Ovary (tissue), 3 donors: ENCODE measurements around the gene BSN.
"Not testable (repeated sequence)": the region's sequence is repeated elsewhere in the genome, so short reads cannot be mapped to it uniquely, and the experiment has no call there.

ENCODE experiments used
- POLR2A ChIP-seq: fragments of 450-650 bp; IDR thresholded peaks from one replicate; pipeline ENCODE4 v1.6.1; 2017; ENCODE audit warnings: antibody characterized with exemption, mild to moderate bottlenecking, moderate library complexity
- TF ChIP-seq, protein P1 (sequence below), 3 donors: fragments of 450-650 bp in 2 of 3; fragments of 200-600 bp in 1 of 3; IDR thresholded peaks; one replicate each; pipeline versions ENCODE4 v1.5.1 to v1.8.0; 2016 to 2022; ENCODE audit warnings: antibody characterized with exemption in 3 of 3, mild to moderate bottlenecking in 1 of 3
- donor health status: DM: no; HTN: no; CAD: no.

DNA sequence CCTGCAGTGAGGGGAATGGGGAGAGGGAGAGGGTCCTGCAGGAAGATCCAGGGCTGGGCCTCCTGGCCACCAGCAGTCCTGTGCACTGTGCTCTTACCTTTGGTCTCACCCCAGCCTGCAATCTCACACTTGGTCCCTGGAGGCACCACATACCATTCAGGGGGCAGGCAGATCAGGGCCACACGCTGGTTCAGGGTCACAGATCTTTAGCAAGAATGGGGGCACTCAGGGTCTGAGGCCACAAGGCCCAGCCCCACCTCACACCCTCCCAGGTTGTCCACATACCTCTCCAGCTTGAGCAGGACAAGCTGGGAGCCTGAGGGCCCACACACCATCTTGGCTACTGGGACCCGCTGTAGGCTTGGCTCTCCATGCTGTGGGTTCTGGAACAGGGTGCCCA, 130.2 kb downstream of the BSN start:
- TF ChIP-seq, protein P1, sequence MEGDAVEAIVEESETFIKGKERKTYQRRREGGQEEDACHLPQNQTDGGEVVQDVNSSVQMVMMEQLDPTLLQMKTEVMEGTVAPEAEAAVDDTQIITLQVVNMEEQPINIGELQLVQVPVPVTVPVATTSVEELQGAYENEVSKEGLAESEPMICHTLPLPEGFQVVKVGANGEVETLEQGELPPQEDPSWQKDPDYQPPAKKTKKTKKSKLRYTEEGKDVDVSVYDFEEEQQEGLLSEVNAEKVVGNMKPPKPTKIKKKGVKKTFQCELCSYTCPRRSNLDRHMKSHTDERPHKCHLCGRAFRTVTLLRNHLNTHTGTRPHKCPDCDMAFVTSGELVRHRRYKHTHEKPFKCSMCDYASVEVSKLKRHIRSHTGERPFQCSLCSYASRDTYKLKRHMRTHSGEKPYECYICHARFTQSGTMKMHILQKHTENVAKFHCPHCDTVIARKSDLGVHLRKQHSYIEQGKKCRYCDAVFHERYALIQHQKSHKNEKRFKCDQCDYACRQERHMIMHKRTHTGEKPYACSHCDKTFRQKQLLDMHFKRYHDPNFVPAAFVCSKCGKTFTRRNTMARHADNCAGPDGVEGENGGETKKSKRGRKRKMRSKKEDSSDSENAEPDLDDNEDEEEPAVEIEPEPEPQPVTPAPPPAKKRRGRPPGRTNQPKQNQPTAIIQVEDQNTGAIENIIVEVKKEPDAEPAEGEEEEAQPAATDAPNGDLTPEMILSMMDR (IDR thresholded peaks at IDR 0.05) = not testable (repeated sequence)
- TF ChIP-seq POLR2A = not testable (repeated sequence)
